GM18505 (cell line): ENCODE data around the gene LRP6.
A peak's percentile ranks its signal among the peaks of the same experiment; 100 is the strongest.

Experiments used
- ATAC-seq: cut with Tn5 transposase; IDR thresholded peaks from one replicate; pipeline ENCODE4 v1.9.1; 2021; ENCODE audit not compliant: unreplicated experiment
- POLR2A ChIP-seq: IDR thresholded peaks from 4 replicates; pipeline ENCODE4 v1.6.1; 2011; ENCODE audit warnings: borderline replicate concordance; ENCODE audit not compliant: insufficient read depth, insufficient read length; ENCODE audit errors: extremely low read depth

The LRP6 gene

GRCh38 chr12:12091977-12092663 lies 174.7 kb downstream of the LRP6 start:
- no peak for TF ChIP-seq POLR2A

GRCh38 chr12:12091071-12091470 lies 175.8 kb downstream of the LRP6 start:
- no peak for ATAC-seq
- TF ChIP-seq POLR2A = no peak

More at GRCh38 chr12:12091977-12092663, 174.7 kb downstream of the LRP6 start:
- ATAC-seq = no peak

GRCh38 chr12:12088761-12089160 lies 178.1 kb downstream of the LRP6 start:
- no peak for TF ChIP-seq POLR2A
- no peak for ATAC-seq

DNA sequence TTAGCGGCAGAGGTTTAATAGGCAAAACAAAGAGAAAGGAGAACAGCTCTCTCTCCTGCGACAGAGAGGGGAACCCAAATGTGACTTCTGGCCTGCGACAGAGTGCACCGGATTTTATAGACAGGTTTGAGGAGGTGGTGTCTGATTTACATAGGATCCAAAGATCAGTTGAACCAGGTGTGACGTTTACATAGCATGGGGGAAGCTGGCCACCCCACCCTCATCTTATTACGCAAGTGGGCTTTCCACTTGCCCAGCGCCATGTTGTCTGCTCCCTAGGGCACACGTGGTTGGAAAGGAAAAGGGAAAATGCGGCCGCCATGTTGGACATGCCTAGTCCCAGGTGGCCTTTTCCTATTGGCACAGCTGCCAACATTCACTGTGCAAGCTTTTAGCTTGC lies 178.7 kb downstream of the LRP6 start:
- no peak for TF ChIP-seq POLR2A
- no peak for ATAC-seq

- ATAC-seq = no peak
- TF ChIP-seq POLR2A = no peak
Measured at GRCh38 chr12:12087693-12088034, 179.2 kb downstream of the LRP6 start.

DNA sequence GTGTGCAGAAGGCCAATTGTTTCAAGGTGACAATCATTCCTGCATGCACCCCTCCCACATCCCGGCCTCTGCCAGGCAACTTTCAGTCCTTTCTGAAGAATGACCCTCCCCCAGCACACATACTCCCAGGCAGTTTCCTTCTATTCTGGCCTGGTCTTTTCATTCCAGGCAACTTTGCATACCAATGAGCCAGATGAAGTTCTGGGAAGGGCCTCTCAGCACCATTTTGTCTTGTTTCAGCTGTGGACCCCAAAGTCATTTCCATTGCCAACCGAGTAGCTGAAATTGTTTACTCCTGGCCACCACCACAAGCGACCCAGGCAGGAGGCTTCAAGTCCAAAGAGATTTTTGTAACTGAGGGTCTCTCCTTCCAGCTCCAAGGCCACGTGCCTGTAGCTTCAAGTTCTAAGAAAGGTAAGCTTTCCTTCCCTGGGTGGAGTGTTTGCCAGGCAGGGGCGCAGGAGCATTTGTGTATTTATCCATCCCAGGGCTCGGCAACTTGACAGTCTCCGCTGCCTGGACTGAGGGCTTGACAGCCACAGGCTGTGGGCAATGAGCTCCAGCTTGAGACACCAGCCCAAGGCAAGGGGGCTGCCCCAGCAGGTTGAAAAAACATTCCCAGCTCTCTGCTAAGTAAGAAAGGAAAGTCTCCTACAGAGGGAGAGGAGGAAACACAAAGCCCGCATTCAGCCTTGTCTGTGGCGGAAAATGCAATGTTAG lies 179.7 kb downstream of the LRP6 start:
- no peak for TF ChIP-seq POLR2A
- ATAC-seq = no peak

DNA sequence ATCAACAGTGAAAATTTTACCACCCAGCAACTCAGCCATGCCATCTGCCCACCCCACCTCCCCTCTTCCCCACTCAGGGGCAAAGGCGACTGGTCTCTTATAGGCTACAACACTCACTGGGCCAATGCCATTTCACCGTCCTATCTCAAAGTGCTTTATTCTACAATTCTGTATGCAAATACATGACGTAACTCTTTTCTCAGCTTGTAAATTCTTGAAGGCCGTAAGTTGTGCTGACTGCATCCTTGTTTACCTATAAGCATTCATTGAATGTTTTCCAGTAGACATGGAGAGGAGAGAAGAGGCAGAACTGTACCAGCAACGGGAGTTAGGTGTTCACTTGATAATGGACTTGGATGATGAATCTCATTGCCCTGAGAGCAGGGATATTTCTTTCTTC lies 180.5 kb downstream of the LRP6 start:
- ATAC-seq = no peak
- TF ChIP-seq POLR2A = no peak

- ATAC-seq = no peak
- no peak for TF ChIP-seq POLR2A
Measured at GRCh38 chr12:12083688-12084087, 183.2 kb downstream of the LRP6 start.

GRCh38 chr12:12081836-12082497 lies 184.9 kb downstream of the LRP6 start:
- no peak for TF ChIP-seq POLR2A
- ATAC-seq = no peak

DNA sequence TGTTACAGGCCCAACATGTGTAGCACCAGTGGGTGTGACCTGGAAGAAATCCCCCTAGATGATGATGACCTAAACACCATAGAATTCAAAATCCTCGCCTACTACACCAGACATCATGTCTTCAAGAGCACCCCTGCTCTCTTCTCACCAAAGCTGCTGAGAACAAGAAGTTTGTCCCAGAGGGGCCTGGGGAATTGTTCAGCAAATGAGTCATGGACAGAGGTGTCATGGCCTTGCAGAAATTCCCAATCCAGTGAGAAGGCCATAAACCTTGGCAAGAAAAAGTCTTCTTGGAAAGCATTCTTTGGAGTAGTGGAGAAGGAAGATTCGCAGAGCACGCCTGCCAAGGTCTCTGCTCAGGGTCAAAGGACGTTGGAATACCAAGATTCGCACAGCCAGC lies 187.6 kb downstream of the LRP6 start:
- no peak for ATAC-seq
- no peak for TF ChIP-seq POLR2A

- no peak for TF ChIP-seq POLR2A
- no peak for ATAC-seq
Measured at GRCh38 chr12:12072064-12072760, 194.6 kb downstream of the LRP6 start.

DNA sequence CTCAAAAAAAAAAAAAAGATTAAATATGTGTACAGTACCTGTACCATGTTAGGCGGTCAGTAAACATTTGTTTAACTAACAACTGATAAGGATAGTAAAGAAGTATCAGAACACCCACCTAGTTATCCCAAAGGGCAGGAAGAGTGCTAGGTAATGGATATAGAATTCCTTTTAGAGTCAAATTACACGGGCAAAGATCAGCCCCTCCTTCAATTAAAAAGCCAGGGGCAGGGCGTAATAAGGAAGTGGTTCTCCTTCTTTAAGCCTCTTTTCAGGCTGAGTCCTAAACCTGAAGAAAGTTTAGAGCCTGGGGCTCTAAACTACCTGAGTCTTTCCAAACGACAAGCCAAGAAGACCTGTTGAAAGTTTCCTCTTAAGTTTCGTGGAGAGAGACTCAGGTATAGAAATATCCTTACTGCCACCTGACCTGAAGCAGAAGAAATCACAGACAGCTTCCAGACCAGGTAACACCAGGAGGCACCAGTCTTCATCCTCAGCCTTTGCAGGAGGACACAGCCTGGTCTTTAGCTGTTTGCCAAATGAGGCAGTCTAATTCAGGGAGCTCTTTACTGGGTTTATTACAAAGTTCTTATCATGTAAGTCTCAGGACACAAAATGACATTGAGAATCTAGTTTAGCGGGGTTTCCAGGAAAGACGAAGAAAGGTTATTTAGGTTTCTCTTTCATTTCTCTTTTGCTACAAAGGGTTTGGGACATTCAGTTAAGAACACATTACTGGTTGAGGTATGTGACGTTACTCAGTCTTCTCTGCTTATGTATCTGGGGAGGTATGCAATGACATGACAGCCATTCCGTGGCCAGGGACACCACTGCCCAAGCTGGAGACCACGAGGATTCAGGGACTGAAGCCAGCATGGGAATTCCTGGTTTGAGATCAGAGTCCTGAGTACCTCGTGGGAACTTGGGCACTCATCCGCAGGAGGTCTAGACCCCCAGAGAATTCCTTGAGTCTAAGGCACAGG lies 195.9 kb downstream of the LRP6 start, which contains the start of gene BCL2L14:
TSS of gene BCL2L14 (plus strand) at position 266 of the 983 bp plus-strand sequence. CDS start 8,367 bp downstream, outside the sequence.
- no peak for ATAC-seq
- TF ChIP-seq POLR2A = peak; percentile 27
